ENCODE data around the gene CABCOCO1. TPM values are rescaled to one million over a fixed set of nuclear protein-coding genes. Genes with fewer than 3 reads are reported as not detected.

Gene CABCOCO1
- total RNA-seq, 1 donor from 2014 or later = not detected

- intact Hi-C loops (cut with micrococcal nuclease) = no loop called here
- DNase-seq (no peak), ATAC-seq (no peak)
Observed at GRCh38 chr10:61776615-61777266, 114.0 kb downstream of the CABCOCO1 start.

GRCh38 chr10:61778137-61778536 is 115.4 kb downstream of the CABCOCO1 start:
- intact Hi-C loops (cut with micrococcal nuclease) = no loop called here
- DNase-seq (no peak), ATAC-seq (no peak)

- ATAC-seq (no peak), DNase-seq (no peak)
- intact Hi-C loops (cut with micrococcal nuclease) = no loop called here
Observed at GRCh38 chr10:61779276-61779675, 116.5 kb downstream of the CABCOCO1 start.

GRCh38 chr10:61779950-61780659 is 117.4 kb downstream of the CABCOCO1 start:
- intact Hi-C loops (cut with micrococcal nuclease) = no loop called here
- ATAC-seq = peak; percentile 71
- DNase-seq = peak; percentile 35

GRCh38 chr10:61780732-61781131 is 118.0 kb downstream of the CABCOCO1 start:
- ATAC-seq = no peak
- intact Hi-C loops (cut with micrococcal nuclease) = no loop called here

GRCh38 chr10:61781969-61782403 is 119.3 kb downstream of the CABCOCO1 start:
- intact Hi-C loops (cut with micrococcal nuclease) = no loop called here
- DNase-seq (no peak), ATAC-seq (no peak)

More at GRCh38 chr10:61780732-61781131, 118.0 kb downstream of the CABCOCO1 start:
- DNase-seq = no peak

- no peak for DNase-seq
- no peak for ATAC-seq
- intact Hi-C loops (cut with micrococcal nuclease) = no loop called here
Observed at GRCh38 chr10:61784354-61785133, 121.8 kb downstream of the CABCOCO1 start.

- DNase-seq (no peak), ATAC-seq (no peak)
- intact Hi-C loops (cut with micrococcal nuclease) = no loop called here
Observed at GRCh38 chr10:61785473-61786105, 122.9 kb downstream of the CABCOCO1 start.

GRCh38 chr10:61786728-61787127 is 124.0 kb downstream of the CABCOCO1 start:
- ATAC-seq (no peak), DNase-seq (no peak)
- intact Hi-C loops (cut with micrococcal nuclease) = no loop called here

GRCh38 chr10:61787170-61787569 is 124.4 kb downstream of the CABCOCO1 start:
- intact Hi-C loops (cut with micrococcal nuclease) = no loop called here
- no peak for ATAC-seq
- no peak for DNase-seq

GRCh38 chr10:61789031-61789430 is 126.3 kb downstream of the CABCOCO1 start:
- ATAC-seq = no peak
- intact Hi-C loops (cut with micrococcal nuclease) = no loop called here
- DNase-seq = no peak

GRCh38 chr10:61791216-61791615 is 128.5 kb downstream of the CABCOCO1 start:
- intact Hi-C loops (cut with micrococcal nuclease) = no loop called here
- DNase-seq = no peak
- ATAC-seq = no peak

GRCh38 chr10:61792097-61792716 is 129.5 kb downstream of the CABCOCO1 start:
- ATAC-seq (no peak), DNase-seq (no peak)
- intact Hi-C loops (cut with micrococcal nuclease) = no loop called here

- no peak for ATAC-seq
- no peak for DNase-seq
- intact Hi-C loops (cut with micrococcal nuclease) = no loop called here
Observed at GRCh38 chr10:61792921-61793320, 130.2 kb downstream of the CABCOCO1 start.

GRCh38 chr10:61793760-61794703 is 131.3 kb downstream of the CABCOCO1 start:
- intact Hi-C loops (cut with micrococcal nuclease) = no loop called here
- ATAC-seq = no peak

GRCh38 chr10:61795147-61795546 is 132.4 kb downstream of the CABCOCO1 start:
- intact Hi-C loops (cut with micrococcal nuclease) = no loop called here
- ATAC-seq (no peak), DNase-seq (no peak)

More at GRCh38 chr10:61793760-61794703, 131.3 kb downstream of the CABCOCO1 start:
- no peak for DNase-seq

GRCh38 chr10:61795551-61795950 is 132.8 kb downstream of the CABCOCO1 start:
- intact Hi-C loops (cut with micrococcal nuclease) = no loop called here

GRCh38 chr10:61796785-61797184 is 134.1 kb downstream of the CABCOCO1 start:
- no peak for ATAC-seq
- intact Hi-C loops (cut with micrococcal nuclease) = no loop called here

More at GRCh38 chr10:61795551-61795950, 132.8 kb downstream of the CABCOCO1 start:
- DNase-seq (no peak), ATAC-seq (no peak)

More at GRCh38 chr10:61796785-61797184, 134.1 kb downstream of the CABCOCO1 start:
- no peak for DNase-seq
